ENCODE measurements around the gene CLPX.
A peak's percentile ranks its signal among the peaks of the same experiment; 100 is the strongest.
"Not testable (repeated sequence)": the region's sequence is repeated elsewhere in the genome, so short reads cannot be mapped to it uniquely, and the experiment has no call there.

Gene CLPX

DNA sequence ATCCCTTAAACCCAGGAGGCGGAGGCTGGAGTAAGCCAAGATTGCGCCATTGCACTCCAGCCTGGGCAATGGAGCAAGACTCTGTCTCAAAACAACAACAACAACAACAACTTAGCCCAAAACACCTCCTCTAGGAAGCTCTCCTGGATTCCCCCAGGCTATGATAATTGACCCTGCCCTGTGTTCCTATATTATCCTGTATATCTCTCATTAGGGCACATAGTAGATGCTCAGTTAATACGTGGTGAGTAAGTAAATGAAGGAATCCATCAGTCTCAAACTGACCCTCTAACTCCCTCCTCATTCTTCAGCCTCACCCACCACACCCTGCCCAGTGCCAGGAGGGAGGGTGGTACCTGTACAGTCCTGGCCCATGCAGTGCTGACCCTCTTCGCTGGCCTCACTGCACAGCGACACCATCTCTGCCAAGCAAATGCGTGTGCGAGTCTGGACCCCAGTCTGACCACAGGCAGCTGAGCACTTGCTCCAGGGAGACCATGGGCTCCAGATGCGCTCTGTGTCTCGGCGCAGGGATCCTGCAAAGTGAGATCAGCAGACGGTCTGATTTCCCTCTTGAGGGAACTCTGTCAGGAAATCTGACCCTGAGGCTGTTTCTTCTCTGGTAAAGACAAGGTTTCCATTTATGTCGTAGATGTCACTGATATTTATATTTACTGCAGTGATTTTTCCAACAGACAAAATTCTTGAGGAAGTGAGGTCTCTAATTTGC is 20.0 kb upstream of the CLPX start:
- DNase-seq: no peak

DNA sequence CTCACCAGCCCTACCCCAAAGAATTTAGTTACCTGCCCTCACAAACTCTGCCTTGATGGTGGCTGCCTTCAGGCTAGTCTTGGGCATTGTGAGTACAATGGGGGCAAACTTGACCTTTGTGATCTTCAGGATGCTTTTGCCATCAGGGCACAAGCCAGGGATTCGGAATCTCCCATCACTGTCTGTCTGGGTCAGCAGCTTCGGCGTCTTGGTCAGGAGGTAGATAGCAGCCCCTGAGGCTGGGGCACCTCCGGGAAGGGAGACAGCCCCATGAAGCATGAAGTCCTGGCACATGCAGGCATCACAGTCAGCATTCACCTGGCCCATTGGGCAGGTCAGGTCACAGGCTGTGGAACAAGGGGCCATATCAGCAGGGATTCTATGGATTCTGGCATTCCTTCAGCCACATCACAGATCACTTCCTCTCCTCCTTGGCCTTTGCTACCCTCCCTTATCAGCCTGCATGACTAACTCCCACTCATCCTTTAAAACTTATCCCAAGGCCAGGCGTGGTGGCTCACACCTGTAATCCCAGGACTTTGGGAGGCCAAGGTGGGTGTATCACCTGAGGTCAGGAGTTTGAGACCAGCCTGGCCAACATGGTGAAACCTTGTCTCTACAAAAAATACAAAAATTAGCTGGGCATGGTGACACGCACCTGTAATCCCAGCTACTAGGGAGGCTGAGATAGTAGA is 19.2 kb upstream of the CLPX start:
- no peak for DNase-seq

DNA sequence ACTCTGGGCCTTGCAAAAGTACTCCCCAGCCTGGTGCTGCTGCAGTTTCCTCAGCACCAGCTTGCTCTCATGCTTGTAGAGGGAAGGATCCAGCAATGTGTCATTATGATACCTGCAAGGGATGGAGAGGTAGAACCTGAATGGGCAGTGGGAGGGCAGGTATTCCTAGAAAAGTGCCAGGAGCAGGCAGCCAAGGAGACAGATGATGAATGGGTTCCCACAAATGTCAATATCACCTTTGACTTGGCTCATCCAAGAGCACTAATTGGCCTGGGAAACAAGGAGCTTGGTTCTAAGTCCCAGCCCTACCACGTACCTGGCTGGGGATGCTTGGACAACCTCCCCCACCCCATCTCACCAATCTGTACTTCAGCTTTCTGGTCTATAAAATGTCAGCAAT is 16.8 kb upstream of the CLPX start:
- DNase-seq: no peak

DNA sequence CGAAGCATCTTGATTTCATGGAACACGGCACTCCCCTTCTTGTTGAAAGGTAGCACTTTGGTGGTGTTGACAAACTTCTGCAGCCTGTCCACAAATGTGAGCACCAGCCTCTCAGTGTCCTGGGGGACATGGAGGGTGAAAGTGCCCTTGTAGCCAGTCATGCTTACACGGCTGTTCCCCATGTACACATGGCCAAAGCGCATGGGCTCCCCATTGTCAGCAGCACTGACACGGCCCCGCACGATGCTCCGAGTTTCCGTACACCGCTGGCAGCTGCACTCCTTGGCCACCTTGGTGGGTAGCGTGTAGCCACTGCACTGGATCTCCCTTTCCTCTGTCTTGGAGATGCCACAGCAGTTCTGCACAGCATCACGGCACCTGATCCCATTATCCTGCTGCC is 13.4 kb upstream of the CLPX start:
- no peak for DNase-seq

DNA sequence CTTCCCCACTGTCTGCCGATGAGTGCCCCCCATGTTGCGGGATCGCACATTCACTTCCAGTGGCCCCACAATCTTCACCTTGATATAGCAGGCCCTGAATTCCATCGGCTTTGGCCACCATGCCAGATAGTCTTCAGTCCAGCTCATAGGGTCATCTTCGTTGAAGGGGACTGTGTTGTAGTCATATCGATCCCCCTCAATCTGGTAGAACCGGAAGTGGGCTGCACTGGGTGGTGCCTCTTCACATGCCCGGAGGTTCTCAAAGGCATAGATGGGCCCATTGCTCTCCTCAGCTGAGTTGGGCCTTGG is 12.1 kb upstream of the CLPX start:
- DNase-seq: no peak

DNA sequence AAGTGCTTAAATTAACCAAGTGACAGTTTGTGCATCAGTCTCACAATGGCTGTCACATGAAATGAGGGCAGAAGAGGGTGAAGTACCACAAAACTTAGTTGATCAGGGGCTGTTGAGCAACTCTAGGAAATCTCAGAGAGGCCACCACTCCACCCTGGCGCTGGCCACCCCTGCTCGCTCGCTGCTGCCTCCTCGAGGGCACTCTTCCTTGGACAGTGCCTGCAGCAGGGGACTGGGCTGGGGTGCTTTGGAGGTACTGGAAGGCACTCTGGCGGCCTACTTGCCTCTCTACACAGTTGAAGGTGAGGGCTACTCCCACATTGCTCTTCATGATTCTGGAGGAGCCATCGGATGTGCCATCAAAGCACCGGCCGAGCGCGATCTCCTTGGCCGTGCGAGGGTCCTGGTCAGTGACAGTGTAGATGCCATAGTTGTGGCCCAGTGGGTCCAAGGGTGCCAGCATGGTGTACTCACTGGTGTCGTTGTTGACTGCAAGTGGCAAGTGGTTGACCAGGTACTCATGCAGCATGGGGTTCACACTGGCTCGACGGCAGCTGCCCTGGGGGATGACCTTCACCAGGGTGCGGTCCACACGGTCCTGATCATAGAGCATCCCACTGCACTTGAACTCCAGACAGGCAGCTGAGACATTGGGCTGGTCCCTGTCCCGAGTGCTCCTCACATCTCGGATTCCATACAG is 11.6 kb upstream of the CLPX start:
- DNase-seq: no peak

DNA sequence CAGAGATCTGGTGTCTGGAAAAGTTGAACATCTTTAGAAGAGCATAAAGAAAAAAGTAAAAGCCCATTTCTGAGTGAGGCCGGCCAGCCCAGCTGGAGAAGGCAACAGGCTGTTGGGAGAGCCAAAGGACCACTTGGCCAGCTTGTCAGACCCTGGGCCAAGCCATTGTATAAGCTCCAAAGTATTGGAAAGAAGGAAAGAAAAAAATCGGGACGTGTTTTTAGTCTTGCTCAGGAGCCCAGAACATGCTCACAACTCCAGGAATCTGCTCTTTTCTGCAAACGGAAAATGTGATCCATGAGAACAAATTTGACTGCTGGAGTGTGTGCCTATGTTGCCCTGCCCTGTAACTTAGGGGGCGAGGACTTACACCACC is 10.4 kb upstream of the CLPX start:
- DNase-seq: no peak

DNA sequence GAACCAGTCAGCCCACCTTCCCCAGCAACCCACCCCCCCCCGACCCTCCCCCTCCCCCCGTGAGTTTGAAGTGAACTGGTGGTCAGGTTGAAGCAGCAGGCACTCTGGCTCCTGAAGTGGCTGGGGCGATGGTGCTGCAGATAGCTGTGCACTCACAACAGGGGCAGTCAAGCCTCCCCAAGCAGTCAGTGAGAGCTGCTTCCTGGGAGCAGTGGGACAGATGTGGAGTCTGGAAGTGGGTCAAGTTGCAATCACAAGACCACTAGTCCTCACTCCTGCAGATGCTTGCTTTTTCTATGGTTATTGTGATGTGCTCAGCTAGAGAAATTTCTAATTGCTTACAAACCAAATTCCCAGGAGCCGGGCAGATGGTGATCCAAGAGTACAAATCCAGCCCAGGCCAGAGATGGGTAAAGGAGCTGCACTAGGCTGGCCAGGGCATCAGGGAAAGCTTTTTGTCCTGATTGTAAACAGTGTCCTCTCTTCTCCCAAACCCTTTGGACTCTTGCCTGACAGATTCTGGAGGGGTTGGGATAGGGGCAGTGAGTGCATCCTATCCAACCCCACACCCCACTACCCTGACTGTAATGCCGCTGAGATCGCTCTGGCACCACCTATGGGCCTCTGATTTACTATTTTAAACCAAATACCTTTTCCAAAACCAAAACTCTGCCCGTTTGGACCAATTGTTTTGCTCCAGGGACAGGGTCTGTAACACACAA is 9.8 kb upstream of the CLPX start:
- DNase-seq: no peak

DNA sequence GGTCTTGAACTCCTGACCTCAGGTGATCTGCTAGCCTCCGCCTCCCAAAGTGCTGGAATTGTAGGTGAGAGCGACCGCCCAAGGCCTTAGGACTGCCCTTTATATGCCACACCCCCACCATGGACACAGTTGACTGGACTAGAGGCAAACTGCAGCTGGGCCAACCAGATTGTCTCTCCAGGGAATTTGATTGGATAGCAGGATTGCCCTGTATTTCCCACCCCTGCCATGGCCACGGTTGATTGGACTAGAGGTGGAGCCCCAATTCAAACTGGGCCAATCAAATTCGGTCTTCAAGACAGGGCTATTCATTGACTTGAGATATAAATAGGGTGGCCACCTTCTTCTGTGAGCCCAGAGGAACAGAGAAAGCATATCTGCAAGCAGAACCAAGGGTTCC is 6.9 kb upstream of the CLPX start:
- no peak for DNase-seq

DNA sequence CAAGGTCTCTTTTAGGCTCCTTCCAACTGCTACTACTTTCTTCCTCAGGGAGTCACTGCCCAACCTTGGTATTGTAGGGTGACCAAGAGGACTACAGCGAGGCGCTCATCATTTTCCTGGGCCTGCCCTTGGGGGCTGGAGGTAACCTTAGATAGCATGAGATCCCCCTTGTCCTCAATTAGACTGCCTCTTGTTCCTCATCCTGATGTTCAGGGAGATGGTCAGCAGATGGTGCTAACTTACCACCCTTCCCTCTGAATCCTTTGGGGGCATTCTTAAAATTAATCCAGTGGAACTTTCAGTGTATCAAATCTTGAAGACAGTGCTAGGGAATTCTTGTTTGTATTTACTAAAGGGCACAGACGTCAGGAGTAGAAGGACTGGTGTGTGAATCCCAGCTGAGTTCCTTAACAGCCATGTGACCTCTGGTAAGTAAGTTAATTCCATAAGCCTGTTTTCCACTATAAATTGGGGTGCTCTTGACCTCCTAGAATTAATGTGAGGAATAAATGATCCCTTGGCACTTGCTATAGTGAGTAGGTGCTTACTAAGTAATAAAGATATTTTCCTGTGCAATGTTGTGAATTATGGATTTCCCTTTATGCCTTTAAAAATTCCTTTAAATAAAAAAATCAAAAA is 4.1 kb upstream of the CLPX start:
- peak; percentile 28 for DNase-seq

DNA sequence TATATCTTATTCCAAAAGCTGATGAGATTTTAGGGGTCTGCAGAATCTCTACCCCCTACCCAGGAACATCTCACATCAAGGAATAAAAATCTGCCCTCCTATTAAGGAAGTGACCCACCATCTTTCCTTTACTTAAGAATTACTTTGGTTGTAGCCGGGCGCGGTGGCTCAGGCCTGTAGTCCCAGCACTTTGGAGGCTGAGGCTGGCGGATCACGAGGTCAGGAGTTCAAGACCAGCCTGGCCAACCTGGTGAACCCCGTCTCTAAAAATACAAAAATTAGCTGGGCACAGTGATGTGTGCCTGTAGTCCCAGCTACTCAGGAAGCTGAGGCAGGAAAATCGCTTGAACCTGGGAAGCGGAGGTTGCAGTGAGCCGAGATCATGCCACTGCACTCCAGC is 3.3 kb upstream of the CLPX start:
- DNase-seq: not testable (repeated sequence)

DNA sequence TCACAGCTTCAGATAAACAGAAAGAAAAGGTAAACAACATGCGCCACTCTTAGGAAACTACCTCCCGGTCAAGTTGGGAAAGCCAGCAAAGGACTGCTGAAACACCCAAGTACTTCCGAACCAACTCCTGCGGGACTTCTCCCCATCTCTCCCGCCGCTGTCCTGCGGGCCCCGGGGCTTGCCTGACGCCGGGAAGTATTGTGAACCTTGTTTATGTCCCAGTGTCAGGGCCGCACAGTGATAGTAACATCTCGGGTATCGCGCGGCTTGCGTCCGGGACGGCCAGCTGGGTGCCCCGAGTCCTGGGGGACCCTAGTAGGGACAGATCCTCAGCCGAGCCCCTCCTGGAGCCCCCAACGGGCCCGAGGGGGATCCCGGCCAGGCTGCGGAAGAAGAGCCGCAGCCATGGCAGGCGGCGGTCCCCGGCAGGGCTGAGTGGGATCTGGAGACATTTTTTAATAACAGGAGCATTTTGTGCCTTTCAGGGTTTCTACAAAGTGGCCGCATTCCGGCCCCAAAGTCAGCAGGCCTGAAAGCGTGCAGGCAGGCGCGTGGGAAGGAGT is 756 bp downstream of the CLPX start:
- DNase-seq: no peak

DNA sequence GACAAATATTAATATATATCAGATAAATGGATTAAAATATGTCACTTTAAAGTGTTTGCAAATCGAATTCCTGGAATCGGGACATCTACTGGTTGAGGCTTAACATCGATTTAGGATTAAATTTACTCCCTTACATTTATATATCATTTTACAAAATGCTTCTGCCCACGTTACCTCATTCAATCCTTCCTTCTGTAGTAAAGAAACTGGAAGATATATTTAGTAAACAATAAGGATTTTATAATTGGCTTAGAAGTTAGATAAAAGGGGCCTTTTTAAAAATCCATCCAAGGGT is 1.3 kb downstream of the CLPX start:
- DNase-seq: no peak

DNA sequence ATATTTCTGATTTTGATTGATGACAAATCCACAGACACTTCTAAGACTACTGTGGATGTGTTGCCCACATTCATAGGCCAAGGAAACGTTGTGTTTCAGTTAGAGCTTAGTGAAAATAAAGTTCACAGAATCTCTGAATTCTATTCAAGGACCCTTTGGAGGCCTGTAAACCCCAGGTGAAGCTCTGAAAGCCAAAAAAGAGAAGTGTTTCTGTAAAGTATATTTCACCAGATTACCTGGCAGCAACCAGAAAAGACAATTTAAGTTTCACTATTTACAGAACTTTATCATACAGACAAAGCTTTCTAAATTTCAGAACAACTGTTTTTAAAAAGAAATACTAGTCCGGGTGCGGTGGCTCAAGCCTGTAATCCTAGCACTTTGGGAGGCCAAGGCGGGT is 2.6 kb downstream of the CLPX start:
- no peak for DNase-seq

DNA sequence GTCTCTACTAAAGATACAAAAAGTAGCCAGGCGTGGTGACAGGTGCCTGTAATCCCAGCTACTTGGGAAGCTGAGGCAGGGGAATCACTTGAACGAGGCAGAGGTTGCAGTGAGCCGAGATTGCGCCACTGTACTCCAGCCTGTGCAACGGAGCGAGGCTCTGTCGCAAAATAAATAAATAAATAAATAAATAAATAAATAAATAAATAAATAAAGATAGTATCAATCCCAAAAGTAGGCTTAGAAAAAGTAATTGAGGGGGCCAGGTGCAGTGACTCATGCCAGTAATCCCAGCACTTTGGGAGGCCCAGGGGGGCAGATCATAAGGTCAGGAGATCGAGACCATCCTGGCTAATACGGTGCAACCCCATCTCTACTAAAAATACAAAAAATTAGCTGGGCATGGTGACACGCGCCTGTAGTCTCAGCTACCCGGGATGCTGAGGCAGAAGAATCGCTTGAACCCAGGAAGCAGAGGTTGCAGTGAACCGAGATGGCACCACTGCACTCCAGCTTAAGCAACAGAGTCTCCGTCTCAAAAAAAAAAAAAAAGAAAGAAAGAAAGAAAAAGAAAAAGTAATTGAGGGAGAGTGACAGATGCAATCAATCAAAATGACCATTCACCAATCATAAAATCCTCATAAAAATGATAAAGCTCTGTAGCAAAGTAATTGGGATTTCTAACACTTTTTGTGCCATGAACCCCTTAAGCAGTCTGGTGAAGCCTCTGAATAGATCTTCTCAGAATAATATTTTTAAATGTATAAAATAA is 3.4 kb downstream of the CLPX start:
- DNase-seq: not testable (repeated sequence)

DNA sequence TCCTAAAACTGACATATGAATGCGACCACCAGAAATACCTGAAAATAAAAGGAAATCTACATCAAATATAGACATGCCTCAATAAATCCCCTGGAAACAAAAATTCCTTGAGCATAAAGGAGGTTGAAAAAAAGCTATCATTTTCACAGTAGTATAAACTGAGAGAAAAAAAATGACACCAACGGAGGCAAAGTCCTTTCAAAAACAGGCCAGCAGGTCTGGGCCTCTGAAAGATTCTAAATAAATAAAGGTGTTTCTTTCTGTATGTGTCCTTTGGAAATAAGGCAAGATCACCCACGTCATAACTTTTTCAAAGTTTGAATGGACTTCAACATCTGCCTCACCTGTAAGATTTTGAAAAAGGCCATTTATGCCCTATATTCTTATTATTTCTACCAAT is 5.0 kb downstream of the CLPX start:
- DNase-seq: no peak

DNA sequence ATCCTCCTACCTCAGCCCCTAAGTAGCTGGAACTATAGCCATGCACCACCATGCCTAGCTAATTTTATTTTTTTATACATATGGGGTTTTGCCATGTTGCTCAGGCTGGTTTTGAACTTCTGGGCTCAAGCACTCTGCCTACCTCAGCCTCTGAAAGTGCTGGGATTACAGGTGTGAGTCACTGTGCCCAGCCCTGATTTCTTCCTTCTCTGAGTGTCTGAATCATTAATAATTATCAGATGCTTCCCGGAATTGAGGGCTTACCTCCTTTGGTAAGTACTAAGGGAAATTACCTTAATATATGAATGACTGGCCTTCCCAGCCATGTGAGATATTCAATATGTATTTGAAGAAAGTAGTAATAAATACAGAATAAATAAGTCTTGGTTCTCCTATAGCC is 7.2 kb downstream of the CLPX start:
- DNase-seq: no peak

DNA sequence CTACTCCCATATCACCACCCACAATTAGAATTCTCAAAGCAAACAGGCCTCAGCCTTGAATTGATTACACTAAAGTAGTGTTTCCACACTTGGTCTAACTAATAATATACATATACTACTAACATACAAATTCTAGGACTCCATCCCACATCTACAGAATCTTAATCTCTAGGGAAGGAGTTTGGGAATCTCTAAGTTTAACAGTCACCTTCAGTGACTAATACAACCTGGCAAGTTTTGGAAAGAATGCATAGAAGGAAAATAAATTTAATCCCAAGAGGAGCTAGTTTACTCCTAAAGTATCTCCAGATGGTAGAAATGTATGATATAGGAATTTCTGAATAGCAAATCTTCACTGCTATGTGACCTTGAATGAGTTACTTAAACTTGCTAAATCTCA is 9.1 kb downstream of the CLPX start:
- DNase-seq: no peak

DNA sequence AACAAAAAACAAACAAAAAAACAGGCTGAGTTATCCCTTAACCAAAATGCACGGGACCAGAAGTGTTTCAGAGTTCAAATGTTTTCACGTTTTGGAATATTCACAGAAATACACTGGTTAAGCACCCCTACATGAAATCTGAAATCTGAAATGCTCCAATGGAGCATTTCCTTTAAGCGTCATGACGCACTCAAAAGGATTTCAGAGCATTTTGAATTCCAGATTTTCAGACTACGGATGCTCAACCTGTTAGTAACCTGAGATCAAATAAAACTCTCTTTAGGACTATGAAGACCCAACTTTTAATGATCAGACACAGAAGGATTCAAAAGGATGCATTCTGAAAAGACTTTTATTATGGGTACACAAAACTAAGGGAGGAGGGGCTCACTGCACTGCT is 9.6 kb downstream of the CLPX start:
- DNase-seq: no peak

DNA sequence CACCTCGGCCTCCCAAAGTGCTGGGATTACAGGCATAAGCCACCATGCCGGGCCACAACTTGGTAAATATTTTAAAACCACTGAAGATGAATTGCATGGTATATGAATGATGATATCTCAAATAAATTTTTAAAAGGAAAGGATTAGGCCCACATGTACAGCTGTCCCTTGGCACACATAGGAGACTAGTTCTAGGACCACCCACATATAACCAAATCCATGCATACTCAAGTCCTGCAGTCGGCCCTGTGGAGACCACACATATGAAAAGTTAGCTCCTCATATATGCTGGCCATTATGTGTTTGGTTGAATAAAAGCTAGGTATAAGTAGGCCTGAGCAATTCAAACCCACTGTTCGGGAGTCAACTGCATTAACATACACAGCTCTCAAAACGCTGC is 10.6 kb downstream of the CLPX start:
- DNase-seq: no peak

DNA sequence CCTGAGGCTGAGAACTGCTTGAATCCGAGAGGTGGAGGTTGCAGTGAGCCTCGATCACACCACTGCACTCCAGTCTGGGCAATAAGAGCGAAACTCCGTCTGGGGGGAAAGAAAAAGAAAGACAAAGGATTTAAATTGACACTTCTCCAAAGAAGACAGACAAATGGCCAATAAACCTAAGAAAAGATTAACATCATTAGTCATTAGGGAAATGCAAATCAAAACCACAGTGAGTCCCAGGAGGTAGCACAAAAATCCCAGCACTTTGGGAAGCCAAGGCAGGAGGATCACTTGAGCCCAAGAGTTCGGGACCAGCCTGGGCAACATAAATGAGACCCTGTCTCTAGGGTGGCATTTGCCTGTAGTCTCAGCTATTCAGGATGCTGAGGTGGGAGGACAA is 12.6 kb downstream of the CLPX start:
- DNase-seq: no peak

DNA sequence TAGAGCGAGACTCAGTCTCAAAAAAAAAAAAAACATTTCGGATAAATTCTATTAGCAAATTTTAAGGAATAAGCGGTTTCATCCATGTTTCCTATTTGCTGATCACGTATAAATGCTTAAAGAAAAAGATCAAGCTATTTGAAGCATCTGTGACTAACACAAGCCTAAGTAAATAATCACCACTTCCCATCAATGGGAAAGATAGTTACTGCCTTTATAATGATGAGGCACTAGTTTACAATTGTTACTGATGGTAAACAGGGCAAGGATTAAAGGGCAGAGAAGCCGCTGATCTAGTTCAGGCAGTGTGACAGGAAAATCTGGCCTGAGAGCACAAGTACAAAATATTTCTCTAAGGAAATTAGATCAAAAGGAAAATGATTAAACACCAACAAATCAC is 13.7 kb downstream of the CLPX start:
- DNase-seq: no peak

DNA sequence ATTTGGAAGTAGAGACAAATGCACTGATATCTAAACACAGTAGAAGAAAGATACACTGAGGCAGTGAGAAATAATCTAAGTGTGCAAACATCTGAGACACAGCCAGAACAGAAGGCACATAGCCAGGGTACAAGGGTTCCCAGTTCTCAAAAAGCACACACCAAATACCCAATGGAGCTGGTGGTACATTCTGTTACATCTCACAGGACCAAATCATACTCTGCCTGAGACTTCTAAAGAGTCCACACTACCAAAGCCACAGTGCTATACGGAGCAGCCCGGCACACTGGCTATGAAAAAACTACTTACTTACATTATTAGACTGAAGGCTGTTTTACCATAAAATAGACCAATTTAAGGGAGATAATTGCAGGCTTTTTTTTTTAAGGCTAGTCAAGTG is 19.3 kb downstream of the CLPX start:
- DNase-seq: no peak

All from NCI-H1092 treated with DMSO at 0.1 percent for 48 hours (cell line).